ENCODE results near the gene NR1D1. TPM values are rescaled to one million over a fixed set of nuclear protein-coding genes. Genes with fewer than 3 reads are reported as not detected.

Gene NR1D1
- total and polyA plus RNA-seq, 10 donors, result 3.3 to 15.8 (median 6.6) TPM

GRCh38 chr17:40122999-40123810 lies 22.8 kb upstream of the NR1D1 start:
- Histone ChIP-seq H3K27ac (peak overlapping the region; percentile 89 to 98 (median 96)), H3K4me3 (peak overlapping the region; percentile 62 to 99 (median 94)), H3K9me3 (no peaks in the 10 kb centered on the region), H3K36me3 (peaks cover 0 to 31% (median 22%) of the 10 kb centered on the region in 6 donors), H3K27me3 (replicated peaks in 1 of 7) (no peaks in the 10 kb centered on the region), H3K4me1 (peaks cover 22 to 79% (median 39%) of the 10 kb centered on the region in 6 donors)
- peak; percentile 90 for DNase-seq
- WGBS, 5 donors, result 0 to 1% (median 1%) methylated on average over 41 to 43 of the region's 43 CpGs
- intact Hi-C loops (cut with DNase I; ENCODE audit: low total_unique reads), result no loop called here
- TF ChIP-seq POLR2AphosphoS5 (IDR thresholded peaks at IDR 0.05) (peak; percentile 9 to 41 (median 29)), CTCF (IDR thresholded peaks at IDR 0.05 in 8 of 11, conservative IDR thresholded peaks at IDR 0.05 in 3 of 11) (peak in 3 of 11 experiments; percentile 8 to 38 (median 10)), POLR2A (IDR thresholded peaks at IDR 0.05) (no peak)

- TF ChIP-seq POLR2A (IDR thresholded peaks at IDR 0.05) (no peak), POLR2AphosphoS5 (IDR thresholded peaks at IDR 0.05) (peak; percentile 23 to 44 (median 40)), CTCF (IDR thresholded peaks at IDR 0.05 in 8 of 11, conservative IDR thresholded peaks at IDR 0.05 in 3 of 11) (peak in 3 of 11 experiments; percentile 6 to 30 (median 21))
- H3K27ac ChIP-seq, result peak overlapping the region; percentile 89 to 98 (median 96)
- H3K4me1 ChIP-seq, result peaks cover 22 to 78% (median 39%) of the 10 kb centered on the region in 6 donors
- no peaks in the 10 kb centered on the region for H3K9me3 ChIP-seq
- peak; percentile 90 for DNase-seq
- H3K4me3 ChIP-seq, result peak overlapping the region; percentile 62 to 99 (median 94)
- intact Hi-C loops (cut with DNase I; ENCODE audit: low total_unique reads), result no loop called here
- WGBS, 5 donors, result 0 to 4% (median 1%) methylated on average over 16 to 93 of the region's 97 CpGs
- H3K36me3 ChIP-seq, result peaks cover 0 to 23% (median 14%) of the 10 kb centered on the region in 6 donors
- H3K27me3 ChIP-seq (replicated peaks in 1 of 7), result no peaks in the 10 kb centered on the region
Measured at GRCh38 chr17:40122136-40122998, 22.0 kb upstream of the NR1D1 start.

- H3K27ac ChIP-seq, result peak within 1 kb of the TSS; percentile 89 to 98 (median 96)
- peak within 1 kb of the TSS; percentile 62 to 99 (median 94) for H3K4me3 ChIP-seq
- no peaks in the 10 kb centered on the region for H3K27me3 ChIP-seq (replicated peaks in 1 of 7)
- DNase-seq, result peak; percentile 97
- TF ChIP-seq POLR2A (IDR thresholded peaks at IDR 0.05), result peak in 1 of 3 donors; percentile 13
- peak; percentile 92 to 93 (median 92) for TF ChIP-seq POLR2AphosphoS5 (IDR thresholded peaks at IDR 0.05)
- TF ChIP-seq CTCF (IDR thresholded peaks at IDR 0.05 in 8 of 11, conservative IDR thresholded peaks at IDR 0.05 in 3 of 11), result no peak
- no peaks in the 10 kb centered on the region for H3K9me3 ChIP-seq
- intact Hi-C loops (cut with DNase I; ENCODE audit: low total_unique reads), result no loop called here
- 2 to 3% (median 2%) methylated on average over 55 to 82 of the region's 82 CpGs for WGBS, 5 donors
- peaks cover 0 to 14% (median 5%) of the 10 kb centered on the region in 6 donors for H3K36me3 ChIP-seq
- peaks cover 22 to 68% (median 39%) of the 10 kb centered on the region in 6 donors for H3K4me1 ChIP-seq
Measured at GRCh38 chr17:40121181-40122135, 21.1 kb upstream of the NR1D1 start, which contains the start of gene MSL1. TSS of gene MSL1 (plus strand) at chr17:40121971. CDS start at chr17:40122613, 642 bp downstream.
